Measurements from ENCODE around the gene LRRD1.

GRCh38 chr7:92158660-92159575, 20.0 kb downstream of the LRRD1 start:
- TF ChIP-seq PATZ1 (CRISPR knock-in tag; IDR thresholded peaks at IDR 0.05; ENCODE audit: borderline replicate concordance) (no peak), ISL1 (CRISPR knock-in tag; IDR thresholded peaks at IDR 0.05) (no peak), CSRNP3 (CRISPR knock-in tag; IDR thresholded peaks at IDR 0.05) (no peak), ZFP30 (CRISPR knock-in tag; IDR thresholded peaks at IDR 0.05) (no peak), TSHZ2 (CRISPR knock-in tag; IDR thresholded peaks at IDR 0.05) (no peak), PPARA (CRISPR knock-in tag; IDR thresholded peaks at IDR 0.05; ENCODE audit: borderline replicate concordance) (no peak), ZNF70 (CRISPR knock-in tag; IDR thresholded peaks at IDR 0.05) (no peak)
